Tongue (tissue), 3 donors: Measurements from ENCODE around the gene RIF1. TPM values are rescaled to one million over a fixed set of nuclear protein-coding genes. Genes with fewer than 3 reads are reported as not detected.

Experiments used
- DNase-seq: peaks from one replicate; pipeline ENCODE4 v3.0.0-alpha.2; 2015
- small RNA-seq: library from RNA; depleted of rRNA; stranded (forward); fragments of <200 nt; gene quantifications from one replicate; pipeline ENCODE3, GENCODE V24; 2014; ENCODE audit warnings: low replicate concordance
- total RNA-seq: library from RNA; depleted of rRNA; stranded (reverse); fragments of >200 nt; gene quantifications from one replicate; pipeline ENCODE4 v1.2.3, GENCODE V29; 2014

RIF1 gene
- total RNA-seq, 1 donor from 2014 or later = 62.0 TPM

- DNase-seq = no peak
Observed at GRCh38 chr2:151523850-151524249, 114.1 kb downstream of the RIF1 start.

GRCh38 chr2:151525821-151526373 lies 116.2 kb downstream of the RIF1 start:
- DNase-seq = no peak

GRCh38 chr2:151526572-151527090 lies 116.9 kb downstream of the RIF1 start:
- no peak for DNase-seq

Small RNAs within 50 kb of the gene (small RNA-seq; reads per million reads assigned to genes)
- gene MIR4773-1 = not detected
- gene RN7SL124P = not detected

Other genes with a start within 250 kb of the RIF1 start
- gene RBM43, start 148.0 kb upstream of the RIF1 start, total RNA-seq = 9.8 TPM
- 15.5 TPM for gene NMI, start 120.2 kb upstream of the RIF1 start, total RNA-seq
- gene TNFAIP6, start 52.3 kb upstream of the RIF1 start, total RNA-seq = 10.8 TPM